Stomach (tissue), 9 donors: ENCODE data around the gene FGF12. TPM values are rescaled to one million over a fixed set of nuclear protein-coding genes. Genes with fewer than 3 reads are reported as not detected.

Experiments
- DNase-seq, 2 donors: peaks; one replicate each; pipeline versions ENCODE4 v3.0.0 to v3.0.0-alpha.2; 2013 to 2019
- H3K27ac ChIP-seq, 5 donors: fragments of 200-600 bp in 4 of 5; sonication (generic) in 4 of 5; one replicate each; pipeline ENCODE4 v1.5.1; 2013 to 2019; ENCODE audit warnings: mild to moderate bottlenecking in 1 of 5, moderate library complexity in 1 of 5
- H3K27me3 ChIP-seq, 3 donors: fragments of 200-600 bp; sonication (generic); one replicate each; pipeline ENCODE4 v1.5.1; 2017 to 2019; ENCODE audit warnings: mixed run types in 1 of 3
- H3K36me3 ChIP-seq, 4 donors: fragments of 200-600 bp; sonication (generic); 1 replicate in 3 of 4; 2 replicates in 1 of 4; pipeline ENCODE4 v1.5.1; 2016 to 2019
- H3K4me1 ChIP-seq, 4 donors: fragments of 200-600 bp; sonication (generic); one replicate each; pipeline ENCODE4 v1.5.1; 2016 to 2019
- H3K4me3 ChIP-seq, 4 donors: fragments of 200-600 bp; sonication (generic) in 3 of 4; one replicate each; pipeline ENCODE4 v1.5.1; 2016 to 2019; ENCODE audit warnings: mild to moderate bottlenecking in 1 of 4
- H3K9me3 ChIP-seq, 4 donors: fragments of 200-600 bp; sonication (generic); one replicate each; pipeline ENCODE4 v1.5.1; 2016 to 2019
- EP300 ChIP-seq: sonication (generic); formaldehyde crosslinking; IDR thresholded peaks from one replicate; pipeline ENCODE4 v1.6.1; 2017; ENCODE audit warnings: antibody characterized with exemption
- POLR2A ChIP-seq, 4 donors: fragments of 450-650 bp; IDR thresholded peaks; one replicate each; pipeline ENCODE4 v1.6.1; 2016; ENCODE audit warnings: antibody characterized with exemption in 4 of 4, control low read depth in 2 of 4, mild to moderate bottlenecking in 1 of 4, moderate library complexity in 1 of 4
- POLR2AphosphoS5 ChIP-seq, 3 donors: sonication (generic); formaldehyde crosslinking; IDR thresholded peaks; one replicate each; pipeline ENCODE4 v1.6.1; 2016; ENCODE audit warnings: antibody characterized with exemption in 3 of 3
- WGBS, 5 donors: extraction: QIAGEN DNeasy Blood & Tissue Kit in 3 of 5; methylation state at CpG; one replicate each; pipeline versions ENCODE4 v1.1.5 to v1.1.7; 2013 to 2018; 5-methylcytosine and 5-hydroxymethylcytosine counted together
- intact Hi-C: fragments of 100-400 bp; cut with DNase I; formaldehyde crosslinking; loops from one replicate; pipeline ENCODE4 v1.15.1; 2023; ENCODE audit warnings: low total_unique reads
- polyA plus RNA-seq, 3 donors: library from polyadenylated mRNA; stranded (reverse); fragments of 200-250 nt; gene quantifications; one replicate each; pipeline ENCODE4 v1.2.3, GENCODE V29; 2013
- total RNA-seq, 5 donors: library from RNA; depleted of rRNA; stranded (reverse); fragments of >200 nt; gene quantifications; one replicate each; pipeline versions ENCODE4 v1.1.0 to v1.2.3, GENCODE V29; 2014 to 2016
- TF ChIP-seq, protein P1 (sequence below), 7 experiments: fragments of 450-650 bp in 4 of 7; fragments of 200-600 bp in 3 of 7; sonication (generic) in 3 of 7; IDR thresholded peaks; one replicate each; pipeline ENCODE4 v1.5.1; 2016 to 2019; ENCODE audit warnings: antibody characterized with exemption in 7 of 7, control low read depth in 2 of 7, mild to moderate bottlenecking in 1 of 7
- donor health status: healthy with polysubstance abuse.
- donor health status: Bipolar disorder and iron deficiency.
- donor health status: healthy.

FGF12 gene
- total and polyA plus RNA-seq, 8 donors, result 0.45 to 5.0 (median 0.88) TPM; not detected in 1

DNA sequence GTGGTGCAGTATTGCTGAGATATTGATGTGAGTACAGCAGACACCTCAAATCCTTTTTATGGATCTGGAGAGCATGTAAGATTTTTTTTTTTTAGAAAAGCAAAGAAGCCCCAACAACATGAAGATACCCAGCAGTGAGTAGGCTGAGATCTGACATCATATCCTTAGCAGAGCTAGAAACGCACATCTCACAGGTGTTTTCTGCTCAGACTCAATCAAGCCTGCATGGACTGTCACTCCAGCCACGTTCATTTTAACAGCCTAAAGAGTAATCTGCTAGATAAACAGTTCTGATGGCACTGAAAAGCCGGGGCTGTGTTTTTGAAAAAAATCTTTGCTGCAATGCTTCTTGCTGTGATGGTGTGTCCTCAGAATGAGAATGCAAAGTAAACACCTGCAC, 544.2 kb downstream of the FGF12 start:
- H3K36me3 ChIP-seq, result no peaks in the 10 kb centered on the region
- WGBS, 5 donors, result 30 to 42% (median 37%) methylated on average over 3 of the region's 3 CpGs
- intact Hi-C loops, result loop anchor here (10.0 kb wide), 1 partner anchor 262 kb away; no protein-coding TSS in a partner anchor
- DNase-seq, result peak in 1 of 2 donors; percentile 3
- no peak for TF ChIP-seq EP300
- no peak for TF ChIP-seq POLR2A (IDR thresholded peaks at IDR 0.05)
- no peak for TF ChIP-seq POLR2AphosphoS5 (IDR thresholded peaks at IDR 0.05)
- TF ChIP-seq, protein P1, sequence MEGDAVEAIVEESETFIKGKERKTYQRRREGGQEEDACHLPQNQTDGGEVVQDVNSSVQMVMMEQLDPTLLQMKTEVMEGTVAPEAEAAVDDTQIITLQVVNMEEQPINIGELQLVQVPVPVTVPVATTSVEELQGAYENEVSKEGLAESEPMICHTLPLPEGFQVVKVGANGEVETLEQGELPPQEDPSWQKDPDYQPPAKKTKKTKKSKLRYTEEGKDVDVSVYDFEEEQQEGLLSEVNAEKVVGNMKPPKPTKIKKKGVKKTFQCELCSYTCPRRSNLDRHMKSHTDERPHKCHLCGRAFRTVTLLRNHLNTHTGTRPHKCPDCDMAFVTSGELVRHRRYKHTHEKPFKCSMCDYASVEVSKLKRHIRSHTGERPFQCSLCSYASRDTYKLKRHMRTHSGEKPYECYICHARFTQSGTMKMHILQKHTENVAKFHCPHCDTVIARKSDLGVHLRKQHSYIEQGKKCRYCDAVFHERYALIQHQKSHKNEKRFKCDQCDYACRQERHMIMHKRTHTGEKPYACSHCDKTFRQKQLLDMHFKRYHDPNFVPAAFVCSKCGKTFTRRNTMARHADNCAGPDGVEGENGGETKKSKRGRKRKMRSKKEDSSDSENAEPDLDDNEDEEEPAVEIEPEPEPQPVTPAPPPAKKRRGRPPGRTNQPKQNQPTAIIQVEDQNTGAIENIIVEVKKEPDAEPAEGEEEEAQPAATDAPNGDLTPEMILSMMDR (IDR thresholded peaks at IDR 0.05), result no peak
- no peaks in the 10 kb centered on the region for H3K4me1 ChIP-seq
- H3K27me3 ChIP-seq, result no peaks in the 10 kb centered on the region
- no peak overlapping the region for H3K27ac ChIP-seq
- no peaks in the 10 kb centered on the region for H3K9me3 ChIP-seq
- no peak overlapping the region for H3K4me3 ChIP-seq

DNA sequence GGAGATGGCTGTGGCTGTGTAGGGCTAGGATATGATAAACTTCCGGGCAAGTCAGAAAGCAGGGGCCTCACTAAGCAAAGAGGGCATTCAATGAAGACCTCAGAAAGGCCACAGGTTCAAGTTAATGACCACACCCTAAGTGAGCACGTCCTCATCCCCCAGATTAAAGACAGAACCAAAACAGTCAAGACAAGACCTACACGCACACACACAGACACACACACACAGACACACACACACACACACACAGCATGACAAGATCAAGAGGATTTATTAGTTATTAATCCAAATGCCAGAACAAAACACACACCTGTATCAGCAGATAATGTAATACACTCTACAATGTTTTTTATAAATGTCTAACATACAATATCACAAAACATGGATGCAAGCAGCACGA, 546.2 kb downstream of the FGF12 start:
- Histone ChIP-seq H3K4me3 (no peak overlapping the region), H3K4me1 (no peaks in the 10 kb centered on the region), H3K27me3 (no peaks in the 10 kb centered on the region), H3K36me3 (no peaks in the 10 kb centered on the region), H3K9me3 (no peaks in the 10 kb centered on the region), H3K27ac (no peak overlapping the region)
- intact Hi-C loops, result loop anchor here (10.0 kb wide), 1 partner anchor 264 kb away; no protein-coding TSS in a partner anchor
- WGBS, 5 donors, result 73 to 84% (median 80%) methylated on average over 4 of the region's 4 CpGs
- no peak for DNase-seq
- TF ChIP-seq POLR2AphosphoS5 (IDR thresholded peaks at IDR 0.05), result no peak
- TF ChIP-seq POLR2A (IDR thresholded peaks at IDR 0.05), result no peak
- TF ChIP-seq, protein P1 (IDR thresholded peaks at IDR 0.05), result no peak
- TF ChIP-seq EP300, result no peak

DNA sequence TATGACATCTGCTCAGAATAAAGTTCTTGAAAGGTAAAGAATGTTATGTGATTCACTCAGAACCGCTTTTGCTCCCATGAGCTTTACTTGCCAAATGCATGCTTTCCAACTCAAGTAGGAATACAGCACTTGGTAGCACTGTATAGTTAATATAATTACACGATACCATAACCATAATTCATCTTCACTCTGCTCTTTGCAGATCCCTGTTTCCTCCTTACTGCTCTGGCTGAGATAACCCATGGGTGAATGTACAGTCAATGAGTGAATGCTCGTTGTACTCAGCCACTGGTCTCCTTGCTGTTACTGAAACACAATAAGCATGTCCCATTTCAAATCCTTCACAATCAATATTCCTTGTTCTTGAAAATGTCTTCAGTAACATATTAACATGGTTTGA, 550.0 kb downstream of the FGF12 start:
- Histone ChIP-seq H3K27ac (no peak overlapping the region), H3K27me3 (no peaks in the 10 kb centered on the region), H3K36me3 (no peaks in the 10 kb centered on the region), H3K4me1 (no peaks in the 10 kb centered on the region), H3K9me3 (no peaks in the 10 kb centered on the region), H3K4me3 (no peak overlapping the region)
- intact Hi-C loops, result no loop called here
- TF ChIP-seq POLR2AphosphoS5 (IDR thresholded peaks at IDR 0.05), result no peak
- TF ChIP-seq, protein P1 (IDR thresholded peaks at IDR 0.05), result no peak
- TF ChIP-seq EP300, result no peak
- TF ChIP-seq POLR2A (IDR thresholded peaks at IDR 0.05), result no peak
- no peak for DNase-seq
- WGBS, 5 donors, result 78 to 92% (median 80%) methylated on average over 3 of the region's 3 CpGs

DNA sequence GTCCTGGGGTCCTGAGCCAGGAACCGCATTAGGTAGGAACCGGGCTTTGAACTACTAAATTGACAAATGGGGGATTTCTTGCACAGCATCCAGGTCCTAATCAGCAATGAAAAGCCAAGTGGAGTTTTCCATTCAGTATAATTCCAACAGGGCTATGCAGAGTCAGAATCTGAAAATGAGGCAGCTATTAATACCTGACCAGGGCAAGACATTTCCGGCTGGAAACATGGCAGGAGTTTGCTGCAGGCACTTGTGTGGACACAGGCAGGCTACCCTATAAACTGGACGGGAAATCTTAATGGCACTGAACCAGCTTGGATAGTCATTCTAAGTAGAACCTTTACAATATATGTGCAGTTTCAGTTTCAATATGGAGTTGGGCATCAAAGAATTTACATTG, 553.1 kb downstream of the FGF12 start:
- Histone ChIP-seq H3K4me3 (no peak overlapping the region), H3K4me1 (no peaks in the 10 kb centered on the region), H3K27me3 (no peaks in the 10 kb centered on the region), H3K27ac (no peak overlapping the region), H3K36me3 (no peaks in the 10 kb centered on the region), H3K9me3 (no peaks in the 10 kb centered on the region)
- WGBS, 5 donors, result 88 to 95% (median 92%) methylated on average over 4 of the region's 4 CpGs
- TF ChIP-seq, protein P1 (IDR thresholded peaks at IDR 0.05), result no peak
- TF ChIP-seq POLR2AphosphoS5 (IDR thresholded peaks at IDR 0.05) (no peak), EP300 (no peak), POLR2A (IDR thresholded peaks at IDR 0.05) (no peak)
- DNase-seq, result no peak
- intact Hi-C loops, result no loop called here
